Gastrocnemius medialis (tissue), 4 donors: Measurements from ENCODE around the gene NCAPD2. TPM values are rescaled to one million over a fixed set of nuclear protein-coding genes. Genes with fewer than 3 reads are reported as not detected.
"Not testable (repeated sequence)": the region's sequence is repeated elsewhere in the genome, so short reads cannot be mapped to it uniquely, and the experiment has no call there.

Experiments used
- ATAC-seq, 2 donors: fragments of 150-250 bp; one replicate each; pipeline ENCODE4 v1.9.1; 2016
- DNase-seq, 2 donors: peaks; one replicate each; pipeline ENCODE4 v3.0.0-alpha.2; 2019
- H3K27ac ChIP-seq, 4 donors: fragments of 200-600 bp; sonication (generic); 1 replicate in 1 of 4; 2 replicates in 3 of 4; pipeline ENCODE4 v1.5.1; 2016 to 2018; ENCODE audit warnings: mild to moderate bottlenecking in 2 of 4, moderate library complexity in 1 of 4
- H3K27me3 ChIP-seq, 3 donors: fragments of 200-600 bp; sonication (generic) in 2 of 3; 1 replicate in 1 of 3; 2 replicates in 2 of 3; pipeline versions ENCODE4 v1.5.1 to v1.6.0; 2016 to 2019; ENCODE audit warnings: mild to moderate bottlenecking in 1 of 3, moderate library complexity in 1 of 3
- H3K36me3 ChIP-seq, 2 donors: fragments of 200-600 bp; sonication (generic) in 1 of 2; one replicate each; pipeline ENCODE4 v1.5.1; 2017 to 2018
- H3K4me1 ChIP-seq, 2 donors: fragments of 200-600 bp; sonication (generic) in 1 of 2; one replicate each; pipeline ENCODE4 v1.5.1; 2016 to 2017; ENCODE audit warnings: mild to moderate bottlenecking in 2 of 2
- H3K4me3 ChIP-seq, 4 donors: fragments of 200-600 bp; sonication (generic) in 3 of 4; 1 replicate in 1 of 4; 2 replicates in 3 of 4; pipeline ENCODE4 v1.5.1; 2016 to 2019; ENCODE audit warnings: mild to moderate bottlenecking in 2 of 4
- H3K9me3 ChIP-seq, 3 donors: fragments of 200-600 bp; sonication (generic) in 2 of 3; 1 replicate in 1 of 3; 2 replicates in 2 of 3; pipeline ENCODE4 v1.5.1; 2016 to 2019
- CTCF ChIP-seq, 5 experiments: fragments of 450-650 bp in 3 of 5; fragments of 200-600 bp in 2 of 5; sonication (generic) in 2 of 5; IDR thresholded peaks in 4 of 5; conservative IDR thresholded peaks in 1 of 5; 1 replicate in 4 of 5; 2 replicates in 1 of 5; pipeline ENCODE4 v1.5.1; 2016 to 2019; ENCODE audit warnings: antibody characterized with exemption in 5 of 5, mild to moderate bottlenecking in 3 of 5, moderate library complexity in 3 of 5
- POLR2A ChIP-seq, 2 donors: fragments of 450-650 bp; IDR thresholded peaks; one replicate each; pipeline ENCODE4 v1.6.1; 2017; ENCODE audit warnings: antibody characterized with exemption in 2 of 2, mild to moderate bottlenecking in 2 of 2, moderate library complexity in 2 of 2
- in situ Hi-C, 4 donors: fragments of 200-750 bp; cut with MboI; loops; one replicate each; pipeline versions ENCODE4 v1.15.0 to v1.8.0; 2017; ENCODE audit warnings: low sequenced_read_pairs in 4 of 4
- intact Hi-C: fragments of 100-400 bp; cut with DNase I; formaldehyde crosslinking; loops from one replicate; pipeline ENCODE4 v1.15.1; 2023; ENCODE audit warnings: low total_unique reads
- total RNA-seq, 4 donors: library from RNA; depleted of rRNA; stranded (reverse); fragments of >200 nt; gene quantifications; one replicate each; pipeline versions ENCODE4 v1.1.0 to v1.2.3, GENCODE V29; 2016

Gene NCAPD2
- total RNA-seq, 4 donors from 2014 or later: 12.3 to 250 (median 13.3) TPM

DNA sequence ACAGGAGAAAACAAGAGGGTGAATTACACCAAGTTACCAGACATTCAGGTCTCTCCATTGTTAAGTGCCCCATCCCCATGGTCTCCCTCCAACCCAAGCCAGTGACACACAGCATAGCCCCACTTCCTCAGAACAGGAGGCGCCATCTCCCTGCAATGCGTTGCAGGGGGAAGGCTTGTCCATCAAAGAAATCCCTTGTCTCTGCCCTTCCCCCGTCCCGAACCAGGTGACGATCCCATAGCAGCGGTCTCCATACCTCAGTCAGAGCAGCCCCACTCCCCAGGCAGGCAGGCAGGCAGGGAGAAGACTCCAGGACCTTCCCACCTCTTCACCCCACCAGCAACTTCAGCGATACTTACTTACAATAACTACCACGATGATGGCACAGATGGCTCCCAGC is 29.4 kb upstream of the NCAPD2 start:
- Histone ChIP-seq H3K36me3 (peaks cover 0 to 58% of the 10 kb centered on the region in 2 donors), H3K9me3 (no peaks in the 10 kb centered on the region), H3K4me1 (peaks cover 18 to 23% of the 10 kb centered on the region in 2 donors), H3K27me3 (no peaks in the 10 kb centered on the region), H3K27ac (peak overlapping the region in 1 of 4 donors; percentile 27), H3K4me3 (no peak overlapping the region)
- intact Hi-C loops: loop anchor here (2.0 kb wide), 1 partner anchor 138 kb away; no protein-coding TSS in a partner anchor
- in situ Hi-C loops: loop anchor here (5.0 to 25.0 kb wide), 4 partner anchors 42 to 140 kb away; partner anchors contain the start of gene TNFRSF1A (in 1 of the 4)
- no peak for TF ChIP-seq CTCF (IDR thresholded peaks at IDR 0.05 in 4 of 5, conservative IDR thresholded peaks at IDR 0.05 in 1 of 5)
- no peak for TF ChIP-seq POLR2A (IDR thresholded peaks at IDR 0.05)
- no peak for DNase-seq
- ATAC-seq: no peak

- H3K36me3 ChIP-seq: peaks cover 0 to 48% of the 10 kb centered on the region in 2 donors
- ATAC-seq (peak; percentile 38 to 39), DNase-seq (peak in 1 of 2 donors; percentile 26)
- no peaks in the 10 kb centered on the region for H3K9me3 ChIP-seq
- intact Hi-C loops: loop anchor here (1.0 to 2.0 kb wide), 2 partner anchors 42 to 139 kb away; no protein-coding TSS in a partner anchor
- H3K4me1 ChIP-seq: peaks cover 24 to 26% of the 10 kb centered on the region in 2 donors
- no peaks in the 10 kb centered on the region for H3K27me3 ChIP-seq
- no peak overlapping the region for H3K4me3 ChIP-seq
- in situ Hi-C loops: loop anchor here (5.0 to 25.0 kb wide), 4 partner anchors 128 to 141 kb away; partner anchors contain the start of gene TNFRSF1A (in 1 of the 4)
- H3K27ac ChIP-seq: no peak overlapping the region
- peak; percentile 77 to 88 (median 80) for TF ChIP-seq CTCF (IDR thresholded peaks at IDR 0.05 in 4 of 5, conservative IDR thresholded peaks at IDR 0.05 in 1 of 5)
- TF ChIP-seq POLR2A (IDR thresholded peaks at IDR 0.05): no peak
Measured at GRCh38 chr12:6465467-6466183, 28.3 kb upstream of the NCAPD2 start.

DNA sequence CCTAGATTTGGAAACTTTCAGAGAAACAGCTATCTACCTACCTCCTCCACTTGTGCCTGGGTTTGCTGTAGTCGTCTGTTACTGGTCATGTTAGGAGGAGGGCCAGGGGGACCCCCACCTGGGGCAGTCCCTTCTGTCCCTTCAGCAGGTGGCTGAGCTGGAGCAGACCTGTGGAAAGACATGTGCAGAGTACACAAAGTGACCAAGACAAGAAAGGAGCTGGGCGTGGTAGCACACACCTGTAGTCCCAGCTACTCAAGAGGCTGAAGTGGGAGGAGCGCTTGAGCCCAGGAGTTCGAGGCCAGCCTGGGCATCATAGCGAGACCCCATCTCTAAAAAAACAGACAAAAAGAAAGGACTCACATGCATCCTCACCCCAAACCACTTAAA is 27.7 kb upstream of the NCAPD2 start:
- intact Hi-C loops (no loop called here), in situ Hi-C loops (loop anchor here (5.0 to 25.0 kb wide), 4 partner anchors 129 to 141 kb away; partner anchors contain the start of gene TNFRSF1A (in 1 of the 4))
- H3K4me3 ChIP-seq: no peak overlapping the region
- no peak for TF ChIP-seq POLR2A (IDR thresholded peaks at IDR 0.05)
- H3K9me3 ChIP-seq: no peaks in the 10 kb centered on the region
- no peaks in the 10 kb centered on the region for H3K27me3 ChIP-seq
- no peak overlapping the region for H3K27ac ChIP-seq
- peaks cover 0 to 47% of the 10 kb centered on the region in 2 donors for H3K36me3 ChIP-seq
- DNase-seq (no peak), ATAC-seq (no peak)
- peaks cover 20 to 21% of the 10 kb centered on the region in 2 donors for H3K4me1 ChIP-seq

- intact Hi-C loops, H3K27me3 ChIP-seq, DNase-seq, ATAC-seq, H3K27ac ChIP-seq, H3K4me3 ChIP-seq, H3K9me3 ChIP-seq: not testable (repeated sequence)
- Histone ChIP-seq H3K4me1 (peaks cover 21% of the 10 kb centered on the region in 2 donors), H3K36me3 (peaks cover 0 to 44% of the 10 kb centered on the region in 2 donors)
- in situ Hi-C loops: loop anchor here (5.0 to 25.0 kb wide), 4 partner anchors 129 to 142 kb away; partner anchors contain the start of gene TNFRSF1A (in 1 of the 4)
Measured at GRCh38 chr12:6466751-6467150, 27.2 kb upstream of the NCAPD2 start.

DNA sequence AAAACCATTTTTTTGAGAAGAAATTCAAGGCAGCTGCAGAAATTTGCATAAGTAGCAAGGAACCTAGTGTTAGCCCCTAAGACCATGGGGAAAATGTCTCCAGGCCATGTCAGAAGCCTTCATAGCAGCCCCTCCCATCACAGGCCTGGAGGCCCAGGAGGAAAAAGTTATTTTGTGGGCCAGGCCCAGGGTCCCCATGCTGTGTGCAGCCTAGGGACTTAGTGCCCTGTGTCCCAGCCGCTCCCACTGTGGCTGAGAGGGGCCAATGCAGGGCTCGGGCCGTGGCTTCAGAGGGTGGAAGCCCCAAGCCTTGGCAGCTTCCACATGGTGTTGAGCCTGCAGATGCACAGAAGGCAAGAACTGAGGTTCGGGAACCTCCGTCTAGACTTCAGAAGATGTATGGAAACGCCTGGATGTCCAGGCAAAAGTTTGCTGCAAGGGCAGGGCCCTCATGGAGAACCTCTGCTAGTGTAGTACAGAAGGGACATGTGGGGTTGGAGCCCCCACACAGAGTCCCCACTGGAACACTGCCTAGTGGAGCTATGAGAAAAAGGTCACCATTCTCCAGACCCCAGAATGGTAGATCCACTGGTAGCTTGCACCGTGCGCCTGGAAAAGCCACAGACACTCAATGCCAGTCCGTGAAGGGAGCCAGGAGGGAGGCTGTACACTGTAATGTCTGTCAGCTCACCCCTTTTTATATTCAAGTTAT is 26.2 kb upstream of the NCAPD2 start:
- H3K27me3 ChIP-seq, DNase-seq, H3K4me3 ChIP-seq, intact Hi-C loops, ATAC-seq, H3K9me3 ChIP-seq: not testable (repeated sequence)
- H3K36me3 ChIP-seq: peaks cover 0 to 34% of the 10 kb centered on the region in 2 donors
- peak overlapping the region in 1 of 4 donors; percentile 92 for H3K27ac ChIP-seq
- peaks cover 21 to 23% of the 10 kb centered on the region in 2 donors for H3K4me1 ChIP-seq
- in situ Hi-C loops: loop anchor here (5.0 to 25.0 kb wide), 4 partner anchors 130 to 143 kb away; partner anchors contain the start of gene TNFRSF1A (in 1 of the 4)

GRCh38 chr12:6468283-6468575 is 25.7 kb upstream of the NCAPD2 start:
- H3K4me1 ChIP-seq: peaks cover 21 to 23% of the 10 kb centered on the region in 2 donors
- no peak for ATAC-seq
- in situ Hi-C loops (loop anchor here (5.0 to 25.0 kb wide), 4 partner anchors 131 to 143 kb away; partner anchors contain the start of gene TNFRSF1A (in 1 of the 4)), intact Hi-C loops (no loop called here)
- DNase-seq: no peak
- H3K27ac ChIP-seq: peak overlapping the region in 1 of 4 donors; percentile 92
- H3K4me3 ChIP-seq: no peak overlapping the region
- peaks cover 0 to 29% of the 10 kb centered on the region in 2 donors for H3K36me3 ChIP-seq
- H3K27me3 ChIP-seq: no peaks in the 10 kb centered on the region
- TF ChIP-seq POLR2A (IDR thresholded peaks at IDR 0.05) (no peak), CTCF (IDR thresholded peaks at IDR 0.05 in 4 of 5, conservative IDR thresholded peaks at IDR 0.05 in 1 of 5) (no peak)
- no peaks in the 10 kb centered on the region for H3K9me3 ChIP-seq
